Astrocyte (in vitro differentiated cells and primary cell): ENCODE data around the gene GSTT4. TPM values are rescaled to one million over a fixed set of nuclear protein-coding genes. Genes with fewer than 3 reads are reported as not detected.

ENCODE experiments used
- DNase-seq: peaks from one replicate; pipeline ENCODE4 v3.0.0-alpha.2; 2010; ENCODE audit warnings: low read depth
- FAIRE-seq: peaks from 2 replicates; lab custom pipeline; 2011; peaks lifted over from hg19 to GRCh38; lab: Jason Lieb, UNC
- H2AFZ ChIP-seq: 2 replicates; pipeline ENCODE4 v1.6.0; 2012; ENCODE audit warnings: low read depth, low read length, inconsistent platforms
- H3K27ac ChIP-seq: 2 replicates; pipeline ENCODE4 v1.5.1; 2011; ENCODE audit warnings: low read depth, low read length, inconsistent platforms
- H3K27me3 ChIP-seq: 2 replicates; pipeline ENCODE4 v1.6.0; 2011; ENCODE audit warnings: low read length, inconsistent platforms; ENCODE audit not compliant: insufficient read depth
- H3K36me3 ChIP-seq: 2 replicates; pipeline ENCODE4 v1.5.1; 2011; ENCODE audit warnings: low read length, inconsistent platforms; ENCODE audit not compliant: insufficient read depth
- H3K4me1 ChIP-seq: 2 replicates; pipeline ENCODE4 v1.5.1; 2011; ENCODE audit warnings: low read length, inconsistent platforms; ENCODE audit not compliant: insufficient read depth
- H3K4me2 ChIP-seq: 2 replicates; pipeline ENCODE4 v1.6.0; 2012; ENCODE audit warnings: low read length, inconsistent platforms
- H3K4me3 ChIP-seq: 2 replicates; pipeline ENCODE4 v1.5.1; 2011; ENCODE audit warnings: low read depth, mild to moderate bottlenecking, low read length, inconsistent platforms; ENCODE audit not compliant: insufficient read depth
- H3K79me2 ChIP-seq: 2 replicates; pipeline ENCODE4 v1.6.0; 2012; ENCODE audit warnings: mild to moderate bottlenecking, low read length, inconsistent platforms; ENCODE audit not compliant: insufficient read depth
- H3K9ac ChIP-seq: 2 replicates; pipeline ENCODE4 v1.6.0; 2012; ENCODE audit warnings: mild to moderate bottlenecking, low read length, inconsistent platforms
- H3K9me3 ChIP-seq: 2 replicates; pipeline ENCODE4 v1.5.1; 2012; ENCODE audit warnings: low read depth, mild to moderate bottlenecking, low read length, inconsistent platforms; ENCODE audit not compliant: insufficient read depth
- H4K20me1 ChIP-seq: 2 replicates; pipeline ENCODE4 v1.6.0; 2012; ENCODE audit warnings: low read length, inconsistent platforms; ENCODE audit not compliant: insufficient read depth
- H3K27ac Mint-ChIP-seq: one replicate; pipeline ENCODE4 v1.8.0; 2021; ENCODE audit warnings: mild to moderate bottlenecking, mixed read lengths; ENCODE audit not compliant: unreplicated experiment
- H3K27me3 Mint-ChIP-seq: one replicate; pipeline ENCODE4 v1.8.0; 2021; ENCODE audit warnings: low read depth, mixed read lengths; ENCODE audit not compliant: unreplicated experiment
- H3K36me3 Mint-ChIP-seq: one replicate; pipeline ENCODE4 v1.8.0; 2021; ENCODE audit warnings: low read depth, mixed read lengths; ENCODE audit not compliant: unreplicated experiment
- H3K4me1 Mint-ChIP-seq: one replicate; pipeline ENCODE4 v1.8.0; 2021; ENCODE audit warnings: low read depth, mixed read lengths; ENCODE audit not compliant: unreplicated experiment
- H3K4me3 Mint-ChIP-seq: one replicate; pipeline ENCODE4 v1.8.0; 2021; ENCODE audit warnings: mild to moderate bottlenecking, moderate library complexity, mixed read lengths; ENCODE audit not compliant: unreplicated experiment
- H3K9me3 Mint-ChIP-seq: one replicate; pipeline ENCODE4 v1.8.0; 2021; ENCODE audit warnings: mild to moderate bottlenecking, mixed read lengths; ENCODE audit not compliant: unreplicated experiment
- CTCF ChIP-seq: IDR thresholded peaks from 2 replicates; pipeline ENCODE4 v1.5.1; 2011; ENCODE audit warnings: low read depth, mild to moderate bottlenecking, inconsistent platforms, low read length, moderate library complexity; ENCODE audit not compliant: insufficient read depth
- EZH2 ChIP-seq: IDR thresholded peaks from 2 replicates; pipeline ENCODE4 v1.6.1; 2012; ENCODE audit warnings: mild to moderate bottlenecking, low read length, inconsistent platforms; ENCODE audit not compliant: insufficient read depth
- total RNA-seq: library from RNA; stranded (reverse); gene quantifications from 2 replicates; pipeline ENCODE4 v1.2.1, GENCODE V29; 2021

GSTT4 gene
- total RNA-seq, 1 donor from 2014 or later = not detected

- FAIRE-seq = no peak
Measured at GRCh38 chr22:24030186-24030702, 25.0 kb upstream of the GSTT4 start.

GRCh38 chr22:24029304-24029703 is 24.1 kb upstream of the GSTT4 start:
- H3K27ac ChIP-seq = no peak overlapping the region
- Mint-ChIP-seq H3K27me3 (no peaks in the 10 kb centered on the region), H3K27ac (no peak overlapping the region), H3K4me1 (peaks cover 7% of the 10 kb centered on the region), H3K4me3 (no peak overlapping the region), H3K9me3 (no peaks in the 10 kb centered on the region), H3K36me3 (peaks cover 2% of the 10 kb centered on the region)
- no peaks in the 10 kb centered on the region for H3K4me1 ChIP-seq
- H3K79me2 ChIP-seq = peaks cover 49% of the 10 kb centered on the region
- no peaks in the 10 kb centered on the region for H3K36me3 ChIP-seq
- TF ChIP-seq EZH2 (no peak), CTCF (no peak)
- FAIRE-seq (no peak), DNase-seq (no peak)
- no peak overlapping the region for H3K9ac ChIP-seq
- peaks cover 61% of the 10 kb centered on the region for H4K20me1 ChIP-seq
- H3K4me2 ChIP-seq = no peak overlapping the region
- H3K9me3 ChIP-seq = no peaks in the 10 kb centered on the region
- no peaks in the 10 kb centered on the region for H3K27me3 ChIP-seq
- H3K4me3 ChIP-seq = no peak overlapping the region
- H2AFZ ChIP-seq = no peak overlapping the region

More at GRCh38 chr22:24030186-24030702, 25.0 kb upstream of the GSTT4 start:
- H3K27ac ChIP-seq = no peak overlapping the region
- Mint-ChIP-seq H3K36me3 (peaks cover 2% of the 10 kb centered on the region), H3K4me1 (peaks cover 3% of the 10 kb centered on the region), H3K27ac (no peak overlapping the region), H3K9me3 (no peaks in the 10 kb centered on the region), H3K27me3 (no peaks in the 10 kb centered on the region), H3K4me3 (no peak overlapping the region)
- no peak overlapping the region for H2AFZ ChIP-seq
- H3K36me3 ChIP-seq = no peaks in the 10 kb centered on the region
- H3K27me3 ChIP-seq = no peaks in the 10 kb centered on the region
- H3K9me3 ChIP-seq = no peaks in the 10 kb centered on the region
- H3K4me3 ChIP-seq = no peak overlapping the region
- peaks cover 48% of the 10 kb centered on the region for H3K79me2 ChIP-seq
- TF ChIP-seq EZH2 (no peak), CTCF (no peak)
- H4K20me1 ChIP-seq = peaks cover 67% of the 10 kb centered on the region
- DNase-seq = no peak
- no peaks in the 10 kb centered on the region for H3K4me1 ChIP-seq
- H3K9ac ChIP-seq = no peak overlapping the region
- H3K4me2 ChIP-seq = no peak overlapping the region

- H3K36me3 Mint-ChIP-seq = peaks cover 2% of the 10 kb centered on the region
- H3K4me1 ChIP-seq = no peaks in the 10 kb centered on the region
- H3K27ac ChIP-seq = no peak overlapping the region
- FAIRE-seq (no peak), DNase-seq (no peak)
- TF ChIP-seq EZH2 (no peak), CTCF (no peak)
- H3K4me3 Mint-ChIP-seq = no peak overlapping the region
- H3K4me2 ChIP-seq = no peak overlapping the region
- no peaks in the 10 kb centered on the region for H3K9me3 ChIP-seq
- H3K4me3 ChIP-seq = no peak overlapping the region
- H3K27me3 Mint-ChIP-seq = no peaks in the 10 kb centered on the region
- no peaks in the 10 kb centered on the region for H3K27me3 ChIP-seq
- H3K79me2 ChIP-seq = peaks cover 51% of the 10 kb centered on the region
- H4K20me1 ChIP-seq = peaks cover 56% of the 10 kb centered on the region
- no peak overlapping the region for H3K9ac ChIP-seq
- H2AFZ ChIP-seq = no peak overlapping the region
- H3K27ac Mint-ChIP-seq = peak overlapping the region; percentile 67
- no peaks in the 10 kb centered on the region for H3K9me3 Mint-ChIP-seq
- peaks cover 7% of the 10 kb centered on the region for H3K4me1 Mint-ChIP-seq
- H3K36me3 ChIP-seq = no peaks in the 10 kb centered on the region
Measured at GRCh38 chr22:24028533-24028932, 23.3 kb upstream of the GSTT4 start.
